Activated naive CD4-positive, alpha-beta T cell treated with anti-CD3 and anti-CD28 coated beads for 36 hours (primary cell): ENCODE measurements around the gene SYTL2. TPM values are rescaled to one million over a fixed set of nuclear protein-coding genes. Genes with fewer than 3 reads are reported as not detected.

Source experiments
- CTCF ChIA-PET: fragments of 350-600 bp; sonication (Branson Sonifier 250); formaldehyde crosslinking; loops from one replicate; lab custom pipeline; 2021; ENCODE audit warnings: antibody characterized with exemption; lab: Charles Lee
- DNase-seq: peaks from one replicate; pipeline ENCODE4 v3.0.0-alpha.2; 2020
- H3K27ac Mint-ChIP-seq: one replicate; pipeline ENCODE4 v1.8.0; 2021; ENCODE audit warnings: mild to moderate bottlenecking, mixed read lengths
- H3K27me3 Mint-ChIP-seq: one replicate; pipeline ENCODE4 v1.8.0; 2021; ENCODE audit warnings: low read depth, mixed read lengths
- H3K36me3 Mint-ChIP-seq: one replicate; pipeline ENCODE4 v1.8.0; 2021; ENCODE audit warnings: low read depth, mixed read lengths
- H3K4me1 Mint-ChIP-seq: one replicate; pipeline ENCODE4 v1.8.0; 2021; ENCODE audit warnings: low read depth, mixed read lengths
- H3K4me3 Mint-ChIP-seq: one replicate; pipeline ENCODE4 v1.8.0; 2021; ENCODE audit warnings: mild to moderate bottlenecking, moderate library complexity, mixed read lengths
- H3K9me3 Mint-ChIP-seq: one replicate; pipeline ENCODE4 v1.8.0; 2021; ENCODE audit warnings: mixed read lengths
- intact Hi-C: fragments of 100-400 bp; cut with micrococcal nuclease; formaldehyde crosslinking; loops from one replicate; pipeline ENCODE4 v1.15.1; 2023
- total RNA-seq, 2 experiments: library from RNA; stranded (reverse); gene quantifications; one replicate each; pipeline ENCODE4 v1.2.3, GENCODE V29; 2021

Gene SYTL2
- total RNA-seq, 2 experiments from 2014 or later: 13.8 to 13.9 TPM

DNA sequence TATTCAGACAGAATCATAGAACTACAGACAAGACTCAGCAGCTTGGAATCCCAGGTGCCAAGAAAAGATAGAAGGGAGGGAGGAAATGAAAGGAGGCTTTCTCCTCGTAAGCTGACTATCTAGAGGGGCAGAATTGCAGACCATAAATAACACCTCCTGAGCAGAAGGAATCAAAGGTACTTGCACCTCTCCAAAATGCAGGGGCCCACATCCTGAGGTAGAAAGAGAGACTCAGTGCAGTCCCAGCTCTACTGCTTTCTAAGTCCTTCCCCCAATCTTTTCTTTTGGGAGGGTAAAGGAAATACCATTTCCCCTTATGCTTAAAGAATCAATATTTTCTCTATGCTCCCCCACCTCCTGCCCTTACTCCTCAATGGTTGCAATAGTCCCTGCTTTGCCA, 55.2 kb downstream of the SYTL2 start:
- Mint-ChIP-seq H3K4me3 (peak overlapping the region; percentile 0), H3K36me3 (no peaks in the 10 kb centered on the region), H3K9me3 (no peaks in the 10 kb centered on the region), H3K27ac (peak overlapping the region; percentile 68), H3K4me1 (peaks cover 92% of the 10 kb centered on the region), H3K27me3 (no peaks in the 10 kb centered on the region)
- intact Hi-C loops: loop anchor here (10.0 kb wide), 1 partner anchor 919 kb away; the partner anchor contains the start of gene ME3
- peak; percentile 25 for DNase-seq
- CTCF ChIA-PET: interaction anchor here (1.1 kb wide), 1 partner anchor 10 kb away, joined by 3 read pairs; no protein-coding TSS in a partner anchor

DNA sequence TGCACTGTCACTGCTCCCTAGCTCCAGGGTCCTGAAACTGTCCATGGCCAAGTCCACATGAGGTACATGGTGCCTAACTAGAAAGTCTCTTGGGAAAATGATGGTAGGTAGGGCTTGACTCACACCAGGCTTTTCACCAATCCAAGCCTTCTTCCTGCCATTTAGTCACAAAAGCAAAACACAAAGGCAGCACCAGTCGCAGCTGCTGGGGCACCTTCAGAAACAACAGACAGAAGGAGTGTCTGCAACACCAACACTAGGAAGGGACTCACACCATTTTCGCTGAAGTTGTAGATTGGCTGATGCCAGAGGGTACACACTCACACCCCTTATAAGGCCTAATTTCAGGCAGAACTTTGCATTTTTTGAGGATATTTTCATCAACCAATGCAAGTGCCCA, 55.7 kb downstream of the SYTL2 start:
- intact Hi-C loops: loop anchor here (10.0 kb wide), 1 partner anchor 920 kb away; the partner anchor contains the start of gene ME3
- Mint-ChIP-seq H3K36me3 (no peaks in the 10 kb centered on the region), H3K4me3 (peak overlapping the region; percentile 0), H3K4me1 (peaks cover 93% of the 10 kb centered on the region), H3K9me3 (no peaks in the 10 kb centered on the region), H3K27ac (peak overlapping the region; percentile 68), H3K27me3 (no peaks in the 10 kb centered on the region)
- DNase-seq: peak; percentile 57
- CTCF ChIA-PET: interaction anchor here (1.1 kb wide), 1 partner anchor 10 kb away, joined by 3 read pairs; no protein-coding TSS in a partner anchor

DNA sequence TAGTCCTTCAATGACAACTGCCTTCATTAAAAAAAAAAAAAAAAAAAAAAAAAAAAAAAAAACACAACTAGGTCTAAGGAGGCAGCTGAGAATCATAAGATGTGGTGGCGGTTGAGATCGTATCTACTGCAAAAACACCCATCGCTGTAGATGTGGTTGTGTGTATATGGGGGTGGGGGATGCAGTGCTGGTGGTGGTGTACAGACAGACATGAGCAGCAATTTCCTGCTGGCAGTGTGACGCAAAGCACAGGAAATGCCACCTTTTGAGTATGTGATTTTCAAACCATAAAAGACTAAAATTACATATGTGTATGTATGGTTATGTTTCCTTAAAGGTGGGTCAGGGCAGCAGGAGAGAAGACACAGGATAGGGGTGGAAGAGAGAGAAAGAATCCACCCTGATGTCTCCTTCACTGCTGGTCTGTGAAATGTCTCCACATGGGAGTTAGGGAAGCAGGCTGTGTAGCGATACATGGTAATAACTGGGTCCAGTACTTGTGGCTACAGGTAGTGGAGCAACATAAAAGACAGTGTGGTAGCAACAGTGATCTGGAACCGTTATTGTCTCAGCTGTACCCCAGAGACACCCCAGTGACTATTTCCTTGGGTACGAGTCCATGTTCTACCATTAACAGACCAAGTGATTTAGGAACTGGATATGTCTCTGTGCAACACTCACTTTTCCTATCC, 57.9 kb downstream of the SYTL2 start:
- peak; percentile 94 for DNase-seq

DNA sequence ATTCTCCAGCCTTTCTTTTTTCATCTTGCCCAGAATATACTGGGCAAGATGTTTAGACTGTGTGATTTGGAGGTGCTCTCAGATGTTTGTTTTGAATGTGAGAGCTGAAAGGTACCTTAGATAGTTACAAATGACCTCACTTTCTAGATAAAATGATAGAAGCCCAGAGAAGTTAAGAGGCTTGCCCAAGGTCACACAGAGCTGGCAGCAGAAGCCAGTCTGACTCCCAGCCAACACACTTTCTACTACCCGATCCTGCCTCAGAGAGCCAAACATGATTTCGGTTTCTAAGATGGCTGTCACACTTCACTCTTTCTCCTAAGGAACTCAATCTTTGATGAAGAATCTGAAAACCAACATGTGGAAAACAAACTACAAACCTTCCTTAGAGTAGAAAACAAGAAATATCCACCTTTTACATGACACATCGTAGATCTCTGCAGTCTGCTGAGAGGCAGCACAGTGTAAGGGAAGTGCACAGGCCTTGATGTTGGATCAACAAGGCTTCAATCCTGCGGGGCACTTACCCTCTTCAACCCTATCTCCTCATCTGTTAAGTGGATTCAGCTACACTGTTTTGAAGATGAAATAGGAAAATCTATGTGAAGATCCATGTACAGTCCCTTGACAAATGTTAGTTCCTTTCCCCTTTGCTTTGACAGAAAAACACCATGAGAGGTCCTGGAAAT, 58.6 kb downstream of the SYTL2 start:
- H3K27me3 Mint-ChIP-seq: no peaks in the 10 kb centered on the region
- intact Hi-C loops: loop anchor here (1.0 to 10.0 kb wide), 7 partner anchors 52 to 1054 kb away; partner anchors contain the start of genes CREBZF, ME3 and PICALM
- CTCF ChIA-PET: interaction anchor here (0.6 to 0.9 kb wide), 2 partner anchors 21 to 52 kb away, joined by 3 read pairs; no protein-coding TSS in a partner anchor
- H3K36me3 Mint-ChIP-seq: no peaks in the 10 kb centered on the region
- DNase-seq: peak; percentile 43
- peak overlapping the region; percentile 97 for H3K27ac Mint-ChIP-seq
- H3K9me3 Mint-ChIP-seq: no peaks in the 10 kb centered on the region
- peak overlapping the region; percentile 57 for H3K4me3 Mint-ChIP-seq
- H3K4me1 Mint-ChIP-seq: peaks cover 93% of the 10 kb centered on the region

More for the DNA sequence above, 57.9 kb downstream of the SYTL2 start:
- Mint-ChIP-seq H3K36me3 (no peaks in the 10 kb centered on the region), H3K4me1 (peaks cover 95% of the 10 kb centered on the region), H3K27ac (peak overlapping the region; percentile 97), H3K9me3 (no peaks in the 10 kb centered on the region), H3K27me3 (no peaks in the 10 kb centered on the region), H3K4me3 (peak overlapping the region; percentile 57)
- intact Hi-C loops: loop anchor here (1.0 to 10.0 kb wide), 15 partner anchors 28 to 1054 kb away; partner anchors contain the start of genes CREBZF, ME3, PICALM and TMEM126B
- CTCF ChIA-PET: interaction anchor here (0.6 to 0.7 kb wide), 3 partner anchors 21 to 187 kb away, joined by 3 read pairs; no protein-coding TSS in a partner anchor

DNA sequence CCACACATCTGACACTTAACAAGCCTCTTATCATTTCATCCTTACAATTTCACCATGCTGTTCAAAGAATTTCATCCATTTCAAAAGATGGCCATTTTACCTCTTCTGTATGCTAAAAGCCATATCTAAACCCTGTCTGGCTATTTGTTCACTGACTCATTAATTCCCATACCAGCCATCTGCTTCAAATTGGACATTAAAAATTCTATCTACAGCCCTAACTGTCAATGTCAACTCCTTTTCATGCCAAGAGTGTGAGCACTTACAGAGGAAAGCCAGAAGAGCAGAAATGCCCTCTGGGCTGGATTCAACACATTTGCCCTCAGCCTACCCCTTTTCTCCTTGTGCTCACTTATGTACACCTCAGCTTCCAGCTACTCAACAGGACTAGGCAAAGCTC, 59.2 kb downstream of the SYTL2 start:
- Mint-ChIP-seq H3K4me3 (peak overlapping the region; percentile 57), H3K4me1 (peaks cover 90% of the 10 kb centered on the region), H3K27ac (peak overlapping the region; percentile 97), H3K36me3 (no peaks in the 10 kb centered on the region), H3K9me3 (no peaks in the 10 kb centered on the region), H3K27me3 (no peaks in the 10 kb centered on the region)
- intact Hi-C loops: loop anchor here (1.0 to 10.0 kb wide), 9 partner anchors 8 to 1055 kb away; partner anchors contain the start of genes CREBZF, ME3 and PICALM
- no peak for DNase-seq
- CTCF ChIA-PET: interaction anchor here (0.9 kb wide), 1 partner anchor 51 kb away, joined by 3 read pairs; no protein-coding TSS in a partner anchor

DNA sequence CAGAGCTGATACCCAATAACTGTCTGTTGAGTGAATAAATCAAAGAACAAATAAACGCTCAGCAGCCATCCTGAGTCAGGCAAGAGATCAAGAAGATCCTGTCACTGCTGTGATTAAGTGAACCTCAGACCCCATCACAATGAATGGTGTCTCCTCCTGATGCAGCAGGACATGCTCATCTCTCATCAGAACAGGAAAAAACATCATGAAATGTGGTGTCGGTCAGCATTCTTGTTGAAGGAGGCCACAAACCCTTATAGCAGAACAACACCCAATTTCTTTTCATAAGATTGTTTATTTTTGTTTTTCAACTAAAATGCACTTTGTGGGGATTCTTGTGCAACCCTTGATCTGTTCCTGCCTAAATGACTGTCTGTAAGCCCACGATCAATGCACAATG, 60.3 kb downstream of the SYTL2 start:
- peaks cover 88% of the 10 kb centered on the region for H3K4me1 Mint-ChIP-seq
- no peaks in the 10 kb centered on the region for H3K9me3 Mint-ChIP-seq
- no peaks in the 10 kb centered on the region for H3K36me3 Mint-ChIP-seq
- H3K27ac Mint-ChIP-seq: peak overlapping the region; percentile 97
- H3K27me3 Mint-ChIP-seq: no peaks in the 10 kb centered on the region
- peak overlapping the region; percentile 19 for H3K4me3 Mint-ChIP-seq
- intact Hi-C loops: loop anchor here (1.0 to 10.0 kb wide), 4 partner anchors 7 to 924 kb away; partner anchors contain the start of gene ME3
- DNase-seq: no peak
- CTCF ChIA-PET: no interaction called here

DNA sequence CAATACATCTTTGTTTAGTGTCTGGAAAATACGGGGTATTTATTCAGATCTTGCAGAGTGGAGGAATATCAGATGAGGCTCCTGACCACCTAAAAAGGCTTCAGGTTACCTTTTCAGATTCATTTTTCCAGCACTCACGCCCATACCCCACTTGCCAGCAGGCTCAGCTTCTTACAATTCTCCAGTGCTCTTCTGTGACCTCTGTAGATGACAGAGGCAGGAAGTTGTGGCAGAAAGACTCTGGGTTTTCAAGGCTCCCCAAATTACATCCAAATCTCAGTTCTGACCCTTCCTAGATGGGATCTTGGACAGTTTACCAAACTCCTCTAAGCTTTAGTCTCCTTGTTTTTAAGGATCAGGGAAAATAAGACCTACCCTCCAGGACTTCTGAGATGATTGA, 61.1 kb downstream of the SYTL2 start:
- intact Hi-C loops: loop anchor here (2.0 to 10.0 kb wide), 3 partner anchors 33 to 925 kb away; partner anchors contain the start of gene ME3
- Mint-ChIP-seq H3K27ac (peak overlapping the region; percentile 97), H3K9me3 (no peaks in the 10 kb centered on the region), H3K36me3 (no peaks in the 10 kb centered on the region), H3K27me3 (no peaks in the 10 kb centered on the region), H3K4me1 (peaks cover 84% of the 10 kb centered on the region), H3K4me3 (peak overlapping the region; percentile 19)
- CTCF ChIA-PET: interaction anchor here (1.4 to 1.6 kb wide), 2 partner anchors 17 to 50 kb away, joined by 3 to 5 read pairs; no protein-coding TSS in a partner anchor
- no peak for DNase-seq

DNA sequence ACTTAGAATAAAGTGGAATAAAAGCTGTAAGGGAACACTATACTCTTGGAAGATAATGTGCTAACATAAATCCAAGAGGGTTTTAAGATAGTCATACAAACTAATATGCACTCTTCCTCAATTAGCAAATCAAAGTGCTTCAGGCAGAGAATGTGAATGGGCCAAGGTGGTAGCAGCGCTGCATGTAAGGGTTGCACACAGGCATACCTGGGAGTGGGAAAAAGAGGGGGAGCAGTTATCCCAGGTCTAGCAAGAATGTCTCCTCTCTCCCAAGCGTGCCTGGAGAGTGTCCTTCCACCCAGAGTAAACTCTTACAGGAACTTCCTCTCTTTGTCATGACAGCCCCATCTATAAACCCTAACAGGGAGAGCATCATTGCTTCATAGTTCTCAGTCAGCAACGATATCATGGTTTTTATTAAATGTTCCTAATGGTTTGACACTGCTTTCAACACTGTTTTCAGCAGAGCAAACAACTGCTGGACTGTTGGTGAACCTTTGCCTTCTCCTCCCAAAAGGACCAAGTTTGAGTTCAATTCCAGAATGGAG, 61.6 kb downstream of the SYTL2 start:
- DNase-seq: no peak
- Mint-ChIP-seq H3K9me3 (no peaks in the 10 kb centered on the region), H3K4me3 (no peak overlapping the region), H3K36me3 (no peaks in the 10 kb centered on the region), H3K27ac (no peak overlapping the region), H3K27me3 (no peaks in the 10 kb centered on the region), H3K4me1 (peaks cover 81% of the 10 kb centered on the region)
- intact Hi-C loops: no loop called here
- CTCF ChIA-PET: interaction anchor here (0.9 to 1.6 kb wide), 5 partner anchors 12 to 105 kb away, joined by 3 to 5 read pairs (median 4); partner anchors contain the start of gene CCDC83

DNA sequence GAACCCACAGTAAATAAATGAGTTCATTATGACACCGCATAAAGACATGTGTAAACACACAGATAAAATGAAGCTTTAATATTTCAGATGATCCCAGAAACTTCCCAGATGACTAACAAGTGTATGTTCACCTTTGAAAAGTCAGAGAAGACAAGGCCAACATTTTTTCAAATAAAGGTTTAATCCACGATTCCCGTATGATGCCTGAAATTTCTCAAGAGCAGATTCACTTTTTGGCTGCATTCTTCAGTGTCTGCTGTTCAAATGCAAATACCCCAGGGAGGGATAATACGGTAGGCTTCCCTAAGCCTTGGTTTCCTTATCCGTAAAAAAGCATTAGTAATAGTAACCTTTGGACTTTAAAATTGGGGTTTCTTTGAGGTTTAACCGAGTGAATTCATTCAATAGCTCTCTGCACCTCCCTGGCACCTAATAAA, 62.5 kb downstream of the SYTL2 start:
- CTCF ChIA-PET: interaction anchor here (0.6 to 1.3 kb wide), 4 partner anchors 11 to 455 kb away, joined by 3 to 5 read pairs (median 4); partner anchors contain the start of gene CCDC83
- no peak for DNase-seq
- Mint-ChIP-seq H3K27ac (no peak overlapping the region), H3K4me1 (peaks cover 79% of the 10 kb centered on the region), H3K9me3 (no peaks in the 10 kb centered on the region), H3K4me3 (no peak overlapping the region), H3K36me3 (no peaks in the 10 kb centered on the region), H3K27me3 (no peaks in the 10 kb centered on the region)
- intact Hi-C loops: no loop called here

DNA sequence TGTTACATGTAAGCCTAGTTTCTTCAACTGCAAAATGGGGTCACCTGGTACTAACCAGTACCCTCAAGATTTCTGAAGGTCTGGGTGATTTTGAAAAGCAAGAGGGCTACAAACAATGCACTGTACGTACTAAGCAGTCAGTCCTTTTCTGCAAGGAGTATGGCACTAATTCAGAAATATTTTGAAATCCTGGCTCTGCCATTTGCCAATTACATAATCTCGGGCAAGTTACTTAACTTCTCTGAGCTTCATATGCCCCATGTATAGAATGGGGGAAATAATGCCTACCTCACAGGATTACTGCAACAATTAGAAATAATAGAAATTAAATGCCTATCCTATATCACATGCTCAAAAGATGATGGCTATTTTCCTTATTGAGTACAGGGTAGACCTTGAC, 64.3 kb downstream of the SYTL2 start:
- no peaks in the 10 kb centered on the region for H3K9me3 Mint-ChIP-seq
- H3K4me1 Mint-ChIP-seq: peaks cover 74% of the 10 kb centered on the region
- H3K36me3 Mint-ChIP-seq: no peaks in the 10 kb centered on the region
- no peaks in the 10 kb centered on the region for H3K27me3 Mint-ChIP-seq
- DNase-seq: no peak
- no peak overlapping the region for H3K27ac Mint-ChIP-seq
- no peak overlapping the region for H3K4me3 Mint-ChIP-seq
- intact Hi-C loops: no loop called here
- CTCF ChIA-PET: interaction anchor here (1.3 to 1.8 kb wide), 2 partner anchors 68 to 78 kb away, joined by 4 read pairs; no protein-coding TSS in a partner anchor

DNA sequence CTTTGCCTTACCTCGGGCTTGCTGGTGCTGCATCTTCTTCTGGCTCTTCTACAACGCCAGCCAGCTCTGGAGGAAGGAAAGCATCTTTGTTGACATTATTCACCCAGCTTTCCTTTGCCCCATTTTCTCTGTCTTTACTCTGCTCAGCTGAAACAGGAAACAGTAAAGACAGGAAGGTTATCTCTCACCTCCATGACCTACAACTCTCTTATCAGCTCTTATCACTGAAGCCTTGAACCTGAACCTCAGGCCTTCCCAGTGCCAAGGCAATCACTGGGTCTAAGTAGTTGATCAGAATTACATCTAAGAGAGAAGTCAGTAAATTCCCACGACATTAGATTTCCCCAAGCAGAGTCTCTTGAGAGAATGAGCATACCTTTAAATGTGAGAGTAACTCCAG, 65.3 kb downstream of the SYTL2 start:
- intact Hi-C loops: no loop called here
- H3K4me3 Mint-ChIP-seq: no peak overlapping the region
- H3K9me3 Mint-ChIP-seq: no peaks in the 10 kb centered on the region
- no peaks in the 10 kb centered on the region for H3K36me3 Mint-ChIP-seq
- CTCF ChIA-PET: interaction anchor here (0.7 to 1.8 kb wide), 5 partner anchors 10 to 81 kb away, joined by 3 to 4 read pairs (median 3); partner anchors contain the start of gene CREBZF
- no peak overlapping the region for H3K27ac Mint-ChIP-seq
- peaks cover 70% of the 10 kb centered on the region for H3K4me1 Mint-ChIP-seq
- no peaks in the 10 kb centered on the region for H3K27me3 Mint-ChIP-seq
- no peak for DNase-seq
